Measurements from ENCODE around the gene PABPC3.

Gene PABPC3

DNA sequence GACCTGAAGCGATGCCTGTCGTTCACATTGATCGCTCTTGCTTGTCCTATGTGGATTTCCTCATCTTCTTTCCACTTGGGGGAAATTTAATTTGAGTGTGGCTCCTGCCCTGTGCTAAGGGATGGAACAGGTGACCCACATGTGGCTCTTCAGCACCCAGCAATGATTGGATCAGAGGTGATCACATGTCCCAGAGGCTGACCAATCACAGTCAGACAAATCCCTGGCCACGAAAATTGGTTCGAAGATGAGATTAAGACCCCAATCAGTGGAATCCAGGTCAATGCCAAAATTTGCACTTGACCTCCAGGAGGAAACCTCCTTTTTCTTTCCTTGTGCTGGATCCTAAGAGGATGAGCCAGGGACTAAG is 52.5 kb downstream of the PABPC3 start:
- H3K4me3 ChIP-seq (ENCODE audit: control insufficient read depth, low read depth, low read length) = no peak overlapping the region
- TF ChIP-seq CTCF (IDR thresholded peaks at IDR 0.05; ENCODE audit: control insufficient read depth, insufficient read depth, low read depth, low read length, missing control alignments) = no peak
- no peak for DNase-seq (ENCODE audit: low read depth)
